HG03460 (cell line): Measurements from ENCODE around the gene ASRGL1.

Experiments used
- ATAC-seq: cut with Tn5 transposase; IDR thresholded peaks from one replicate; pipeline ENCODE4 v1.9.1; 2021; ENCODE audit not compliant: unreplicated experiment

The ASRGL1 gene

DNA sequence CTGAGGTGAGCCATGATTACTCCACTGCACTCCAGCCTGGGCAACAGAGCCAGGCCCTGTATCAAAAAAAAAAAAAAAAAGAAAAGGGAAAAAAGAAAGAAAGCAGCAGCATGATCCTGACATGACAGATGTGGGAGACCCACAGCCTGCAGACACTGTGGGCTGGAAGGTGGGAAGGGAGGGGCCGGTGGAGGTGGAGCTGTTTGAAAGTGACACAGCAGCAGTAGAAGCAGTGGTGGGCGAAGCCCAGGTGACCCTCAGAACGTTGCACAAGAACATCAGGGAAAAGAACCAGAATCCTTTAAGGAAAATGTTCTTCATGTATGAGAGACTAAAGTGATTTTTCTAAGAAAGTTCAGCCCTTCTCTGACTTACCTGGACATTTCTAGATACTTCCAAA lies 55.3 kb downstream of the ASRGL1 start:
- no peak for ATAC-seq

DNA sequence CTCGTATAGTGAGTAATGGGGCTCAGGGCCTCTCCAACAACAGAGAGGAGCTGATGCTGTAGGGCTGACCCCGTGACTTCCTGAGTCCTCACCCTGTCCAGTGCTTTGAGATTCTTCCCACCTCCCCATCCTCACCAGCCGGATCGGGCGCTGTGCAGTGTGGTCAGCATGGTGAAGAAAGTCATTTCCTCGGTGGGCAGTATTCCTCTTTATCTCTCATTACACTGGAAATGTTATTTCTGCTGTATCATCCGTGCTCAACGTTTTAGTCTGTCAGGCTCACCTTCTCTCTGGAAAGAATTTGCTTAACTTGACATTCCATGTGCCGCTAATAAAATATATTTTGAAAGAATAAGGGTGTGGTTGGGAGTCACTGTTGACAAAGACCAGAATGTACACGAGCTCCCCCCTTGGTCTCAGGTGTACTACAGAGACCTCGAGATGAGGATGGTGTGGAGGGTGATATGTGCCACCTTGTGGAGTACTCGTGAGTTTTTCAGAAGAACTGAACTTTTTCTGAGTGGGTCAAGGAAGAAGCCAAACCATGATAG lies 55.9 kb downstream of the ASRGL1 start:
- ATAC-seq = no peak

DNA sequence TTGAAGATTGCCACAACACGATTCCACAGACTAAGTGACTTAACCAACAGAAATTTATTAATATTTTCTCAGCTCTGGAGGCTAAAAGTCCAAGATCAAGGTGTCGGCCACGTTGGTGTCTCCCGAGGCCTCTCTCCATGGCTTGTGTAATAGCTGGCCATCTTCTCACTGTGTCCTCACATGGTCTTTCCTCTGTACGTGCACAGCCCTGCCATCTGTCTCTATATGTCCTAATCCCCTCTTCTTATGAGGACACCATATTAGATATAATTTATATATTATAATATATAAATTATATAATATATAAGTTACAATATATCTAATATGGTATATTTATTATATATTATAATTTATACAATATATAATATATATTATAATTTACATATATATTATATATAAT lies 56.5 kb downstream of the ASRGL1 start:
- no peak for ATAC-seq

DNA sequence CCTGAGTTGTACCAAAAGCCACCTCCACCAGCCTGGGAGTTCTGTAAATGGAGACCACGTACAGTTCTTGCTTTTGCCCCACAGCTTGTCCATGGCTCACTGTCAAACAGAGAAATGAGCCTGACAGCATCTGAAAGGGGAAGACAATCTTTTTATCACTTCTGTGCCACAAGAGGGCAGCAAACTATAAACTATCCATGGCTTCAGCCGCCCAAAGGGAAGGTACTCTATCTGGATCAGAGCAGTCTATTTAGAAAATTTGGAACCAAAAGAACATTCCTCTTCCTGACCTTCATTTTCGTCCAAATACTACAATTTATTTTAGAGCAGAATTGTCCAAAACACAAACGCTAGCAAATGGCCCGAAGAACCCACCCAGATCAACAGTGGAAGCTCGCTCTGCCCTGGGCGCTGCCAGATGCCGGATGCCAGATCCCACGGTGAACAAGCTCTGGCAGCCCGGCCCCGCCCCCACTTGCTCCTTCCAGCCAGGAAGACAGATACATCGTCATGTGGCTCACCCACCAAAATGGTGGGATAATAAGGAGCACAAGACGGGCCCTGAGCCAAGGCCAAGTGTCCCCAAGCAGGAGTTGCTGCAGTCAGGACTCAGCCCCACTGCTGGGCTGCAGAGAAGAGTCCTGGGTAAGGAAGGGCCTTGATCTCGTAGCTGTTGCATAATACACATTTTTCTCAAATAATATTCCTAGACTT lies 57.7 kb downstream of the ASRGL1 start:
- ATAC-seq = no peak

DNA sequence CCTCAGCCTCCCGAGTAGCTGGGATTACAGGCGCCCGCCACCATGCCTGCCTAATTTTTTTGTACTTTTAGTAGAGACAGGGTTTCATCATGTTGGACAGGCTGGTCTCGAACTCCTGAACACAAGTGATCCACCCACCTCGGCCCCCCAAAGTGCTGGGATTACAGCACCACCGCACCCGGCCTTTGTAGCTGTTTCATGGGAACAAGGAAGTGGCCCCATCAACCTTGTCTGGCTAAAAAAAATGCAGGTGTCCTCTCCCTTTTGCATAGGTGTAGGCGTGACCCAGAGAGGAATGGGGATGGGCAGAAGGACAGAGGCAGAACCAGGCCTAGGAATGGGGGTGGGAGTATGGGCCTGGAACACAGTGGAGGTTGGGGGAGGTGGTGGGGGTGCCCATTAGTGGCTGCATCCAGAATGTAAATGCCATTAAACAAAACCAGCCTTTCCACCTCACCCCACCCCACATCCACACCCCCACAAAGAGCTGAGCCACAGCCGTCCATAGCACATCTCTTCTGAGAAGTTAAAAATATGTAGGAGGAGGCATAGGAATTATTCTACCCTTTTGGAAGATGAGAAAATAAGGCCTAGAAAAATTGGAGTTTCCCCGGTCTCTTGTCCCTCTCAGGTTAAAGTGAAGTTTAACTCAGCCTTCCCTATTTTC lies 58.8 kb downstream of the ASRGL1 start:
- ATAC-seq = no peak

DNA sequence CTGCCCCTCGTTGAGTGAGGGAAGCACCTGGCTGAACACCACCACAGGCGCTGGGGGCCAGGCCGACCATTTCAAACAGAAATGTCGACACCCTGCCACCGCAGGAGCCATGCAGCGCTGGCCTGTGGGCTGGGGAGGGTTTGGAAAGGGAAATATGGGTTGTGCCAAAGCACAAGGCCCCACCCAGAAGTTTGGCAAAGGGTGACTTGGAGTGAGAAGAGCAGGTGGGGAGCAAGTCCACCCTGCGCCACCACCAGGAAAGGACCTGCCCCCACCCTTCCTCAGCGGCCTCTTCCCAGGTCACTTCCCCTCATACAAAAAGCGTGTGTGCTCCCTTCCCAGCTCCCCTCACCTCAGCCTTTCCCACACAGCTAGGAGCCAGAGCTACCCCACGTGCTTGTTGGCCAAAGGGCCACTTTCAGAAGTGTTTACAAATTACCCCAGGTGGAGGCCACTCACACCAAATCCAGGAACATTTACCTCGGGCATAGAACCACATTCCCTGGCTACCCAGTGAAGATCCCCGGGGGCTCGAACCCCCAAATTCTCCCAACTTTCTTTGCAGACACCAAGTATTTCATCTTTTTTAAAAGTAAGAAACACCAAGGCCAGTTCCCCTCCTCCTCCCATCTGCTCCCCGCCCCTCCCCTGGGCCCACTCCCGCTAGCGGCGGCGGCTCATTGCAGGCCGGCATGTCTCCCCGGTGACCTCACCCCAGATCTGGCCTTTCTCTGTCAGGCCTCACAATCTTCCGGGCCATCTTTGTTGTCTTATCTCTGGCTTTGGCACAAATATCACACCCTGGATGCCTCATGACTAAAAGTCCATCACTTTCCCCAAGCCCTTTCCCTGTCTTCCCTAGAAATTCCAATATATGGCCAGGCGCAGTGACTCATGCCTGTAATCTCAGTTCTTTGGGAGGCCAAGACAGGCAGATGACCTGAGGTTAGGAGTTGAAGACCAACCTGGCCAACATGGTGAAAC lies 61.1 kb downstream of the ASRGL1 start:
- no peak for ATAC-seq

DNA sequence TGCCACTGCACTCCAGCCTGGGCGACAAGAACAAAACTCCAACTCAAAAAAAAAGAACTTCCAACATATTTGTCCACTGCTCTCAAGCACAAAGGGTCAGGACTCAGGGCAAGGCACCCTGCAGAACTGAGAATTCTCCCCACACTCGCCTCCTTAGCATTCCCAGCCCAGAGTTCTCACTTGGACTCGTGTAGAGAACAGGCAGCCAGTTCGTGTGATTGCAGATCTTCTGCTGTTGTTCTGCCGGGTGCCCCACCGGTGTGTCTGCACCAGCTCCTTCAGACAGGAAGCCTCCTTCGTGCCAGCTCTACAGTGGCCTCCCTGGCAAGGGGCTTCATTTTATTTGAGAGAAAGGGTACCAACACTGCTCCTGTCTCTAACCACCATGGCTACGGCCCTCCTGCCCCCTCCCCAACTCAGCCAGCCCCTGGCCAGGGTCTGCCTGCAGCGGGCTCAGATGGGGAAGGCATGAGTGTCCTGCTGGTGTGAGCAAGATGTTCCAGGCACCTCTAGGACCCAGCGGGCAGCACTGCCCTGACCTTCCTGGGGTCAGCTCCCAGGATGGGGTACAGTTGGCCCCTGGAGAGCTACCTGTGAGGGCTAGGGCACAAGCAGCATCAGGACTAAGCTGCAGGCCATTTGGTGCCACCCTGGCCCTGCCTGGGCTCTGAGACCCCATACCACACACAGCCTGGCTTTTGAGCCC lies 62.1 kb downstream of the ASRGL1 start:
- no peak for ATAC-seq

DNA sequence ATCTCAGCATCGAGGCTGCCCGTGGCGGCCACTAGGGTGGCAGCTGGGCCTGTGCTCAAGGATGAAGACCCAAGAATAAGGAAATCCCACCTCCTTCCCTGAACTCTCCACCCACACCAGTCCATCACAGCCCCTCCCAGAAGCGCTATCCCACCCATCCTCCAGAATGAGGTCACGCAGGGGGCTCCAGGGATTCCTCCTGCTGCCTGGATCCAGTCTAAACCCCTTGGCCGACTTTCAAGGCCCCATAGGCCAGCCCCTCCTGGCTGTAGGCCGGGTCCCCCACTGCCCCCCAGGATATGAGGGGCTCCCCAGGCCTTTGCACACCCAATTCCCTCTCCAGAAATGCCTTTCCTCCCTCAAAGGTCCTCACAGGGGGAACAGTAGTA lies 62.6 kb downstream of the ASRGL1 start:
- no peak for ATAC-seq

DNA sequence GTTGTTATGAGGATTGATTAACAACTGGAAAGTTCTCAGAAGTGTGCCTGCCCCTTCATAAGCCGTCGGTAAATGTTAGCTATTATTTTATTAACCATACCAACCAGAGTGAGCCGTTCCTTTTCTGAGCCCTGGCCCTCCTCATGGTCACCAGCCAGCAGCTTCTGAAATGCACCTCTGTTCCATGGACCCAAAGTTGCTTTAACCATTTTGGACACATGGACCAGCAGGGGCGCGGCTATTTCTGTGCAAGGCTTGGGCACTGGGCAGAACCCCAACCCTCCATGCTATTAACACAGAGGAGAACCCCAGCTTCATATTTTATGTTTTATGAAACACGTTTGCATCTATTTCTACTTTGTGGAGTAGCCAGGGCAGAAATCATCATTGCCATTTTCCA lies 63.0 kb downstream of the ASRGL1 start:
- no peak for ATAC-seq

DNA sequence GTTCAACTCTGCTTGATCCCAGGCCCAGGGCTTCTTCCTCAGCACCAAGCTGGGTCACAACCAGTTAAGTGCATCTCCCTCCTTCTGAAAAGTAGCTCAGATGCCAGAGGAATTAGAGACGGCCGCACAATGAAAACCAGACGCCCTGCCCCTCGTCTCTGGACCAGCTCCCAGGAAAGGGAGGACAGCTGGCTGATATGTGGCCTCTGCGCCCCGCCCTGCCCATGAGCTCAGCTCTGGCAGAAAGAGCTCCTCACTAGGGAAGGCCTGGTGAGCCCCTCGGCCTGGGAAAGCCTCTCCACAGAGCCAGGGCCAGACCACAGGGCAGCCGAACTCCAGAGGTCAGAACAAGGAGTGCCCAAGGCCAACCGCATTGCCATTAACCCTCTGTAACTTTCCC lies 63.5 kb downstream of the ASRGL1 start:
- no peak for ATAC-seq

DNA sequence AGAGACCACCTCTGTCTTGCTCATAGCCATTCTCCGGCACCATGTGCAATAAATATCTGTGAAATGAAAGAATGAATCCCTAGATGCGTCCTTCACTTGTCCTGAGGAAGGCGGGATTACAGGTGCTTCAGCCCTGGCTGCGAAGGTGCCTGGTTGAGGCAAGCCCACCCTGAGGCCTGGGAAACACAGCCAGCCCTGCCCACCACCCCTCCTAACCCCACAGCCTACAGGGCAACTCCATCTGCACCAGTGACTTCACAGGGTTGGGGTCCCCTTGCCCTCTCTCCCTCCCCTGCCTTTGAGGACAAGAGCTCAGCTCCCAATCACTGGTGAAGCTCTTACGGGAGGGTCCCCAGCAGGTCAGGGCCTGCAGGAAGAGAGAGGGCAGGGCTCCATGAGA lies 64.1 kb downstream of the ASRGL1 start:
- ATAC-seq = no peak

DNA sequence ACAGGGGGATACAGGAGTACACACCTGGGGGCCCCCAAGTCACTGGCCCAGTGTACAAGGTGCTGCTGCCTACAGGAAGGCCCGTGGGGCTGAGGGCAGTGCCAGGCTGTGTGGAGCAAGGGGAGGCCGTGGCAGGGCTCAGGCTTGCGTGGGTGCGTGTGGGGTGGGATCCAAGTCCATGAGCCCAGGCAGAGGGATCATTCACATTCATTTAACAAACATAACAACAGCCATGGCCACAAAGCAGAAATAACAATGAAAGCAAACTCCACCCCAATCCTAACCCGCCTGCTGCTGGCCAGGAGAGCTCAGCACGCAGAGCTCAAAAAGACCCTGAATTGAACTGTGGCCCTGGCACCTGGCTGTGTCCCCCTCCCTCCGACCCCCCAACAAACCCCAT lies 64.6 kb downstream of the ASRGL1 start:
- ATAC-seq = no peak

DNA sequence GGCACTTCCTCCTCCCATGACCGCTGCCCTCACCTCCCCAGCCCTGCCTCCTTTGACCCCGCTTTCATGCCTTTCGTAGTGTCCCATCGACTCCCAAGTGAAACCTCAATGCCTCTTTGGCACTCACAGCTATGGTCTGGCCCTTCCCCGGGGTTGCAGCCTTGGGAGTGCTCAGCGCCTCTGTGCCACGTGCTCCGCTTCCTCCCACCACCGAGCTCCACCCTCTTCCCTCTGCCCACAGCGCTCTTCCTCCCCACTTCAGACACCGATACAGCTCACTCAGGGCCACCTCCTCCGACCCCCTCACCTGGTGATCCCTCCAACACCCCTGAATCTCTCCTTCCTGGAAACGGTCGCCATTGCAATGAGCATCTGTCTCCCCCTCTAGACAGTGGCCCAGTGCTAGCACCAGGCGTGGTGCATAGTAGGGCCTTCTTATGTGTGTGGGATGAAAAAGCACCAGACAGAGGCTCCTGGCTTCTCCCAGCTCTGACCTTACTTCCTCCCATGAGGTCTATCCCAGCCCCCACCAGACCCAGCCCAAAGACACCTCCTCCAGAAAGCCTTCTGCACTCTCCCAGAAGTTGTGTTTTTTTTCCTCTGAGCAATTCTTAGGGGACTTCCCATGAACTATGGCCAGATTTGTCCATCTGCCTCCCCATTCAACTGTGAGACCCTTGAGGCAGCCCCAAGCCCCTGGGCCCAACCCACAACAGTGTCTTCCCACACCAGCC lies 65.1 kb downstream of the ASRGL1 start:
- no peak for ATAC-seq

DNA sequence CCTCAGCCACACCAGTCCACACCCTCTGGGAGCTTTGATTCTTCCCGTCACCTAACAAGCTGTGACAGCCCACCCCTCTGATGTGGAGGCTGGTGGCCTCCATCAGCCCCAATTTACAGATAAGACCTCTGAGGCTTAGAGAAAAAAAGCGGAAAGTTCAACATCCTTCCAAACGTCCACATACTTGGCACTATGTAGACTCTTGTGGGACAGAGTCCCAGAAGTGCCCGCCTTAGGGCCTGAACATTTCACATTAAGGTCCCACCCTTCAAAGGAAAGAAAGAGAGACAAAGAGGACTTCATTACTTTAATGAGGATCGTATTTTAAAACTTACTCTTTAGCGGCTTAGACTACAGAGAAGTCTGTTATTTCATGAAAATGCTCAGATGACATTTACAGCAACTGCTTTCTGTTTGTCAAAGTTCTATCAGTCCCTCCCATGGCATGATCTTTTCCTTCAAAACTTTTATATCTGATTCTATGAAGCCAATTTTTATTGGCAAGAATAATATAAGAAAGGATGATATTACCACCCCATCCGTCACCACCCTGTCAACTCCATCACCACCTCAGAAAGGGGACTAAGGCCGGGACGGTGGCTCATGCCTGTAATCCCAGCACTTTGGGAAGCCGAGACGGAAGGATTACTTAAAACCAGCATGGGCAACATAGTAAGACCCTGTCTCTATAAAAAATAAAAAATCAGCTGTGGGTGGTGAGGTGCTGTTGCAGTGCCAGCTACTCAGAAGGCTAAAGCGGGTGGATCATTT lies 65.9 kb downstream of the ASRGL1 start:
- ATAC-seq = no peak

DNA sequence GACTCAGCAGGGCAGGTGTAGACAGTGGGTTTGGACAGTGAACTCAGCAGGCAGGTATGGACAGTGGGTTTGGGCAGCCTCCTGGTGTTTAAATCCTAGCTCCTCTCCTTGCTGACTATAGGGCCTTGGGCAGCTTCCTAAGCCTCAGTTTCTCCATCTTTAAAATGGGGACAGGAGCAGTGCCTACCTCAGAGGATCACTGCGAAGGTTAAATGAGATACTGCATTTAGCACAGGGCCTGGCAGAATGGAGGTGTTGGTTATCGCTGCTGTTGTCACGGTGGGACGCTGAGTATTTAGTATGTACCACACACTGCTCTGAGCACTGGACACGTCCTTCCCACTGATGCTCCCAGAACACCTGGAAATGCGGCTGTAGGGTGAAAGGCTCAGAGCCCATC lies 67.2 kb downstream of the ASRGL1 start:
- no peak for ATAC-seq

DNA sequence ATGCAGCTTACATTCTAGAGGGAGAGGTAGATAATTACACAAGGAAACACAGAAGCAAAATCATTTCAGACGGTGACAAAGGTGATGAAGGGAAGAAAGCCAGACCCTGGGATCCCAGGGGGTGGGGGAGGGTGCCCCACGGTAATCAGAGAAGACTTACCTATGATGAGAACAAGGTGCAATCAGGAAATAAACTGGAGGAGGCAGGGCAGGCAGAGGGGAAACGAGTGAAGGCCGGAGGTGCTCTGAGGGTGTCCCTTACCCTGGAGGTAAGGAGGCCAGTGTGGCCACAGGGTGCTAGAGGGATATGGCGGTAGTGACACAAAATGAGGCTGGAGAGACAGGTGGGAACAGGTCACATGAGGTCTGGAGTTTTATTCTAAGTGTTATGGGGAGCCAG lies 67.7 kb downstream of the ASRGL1 start:
- ATAC-seq = no peak

DNA sequence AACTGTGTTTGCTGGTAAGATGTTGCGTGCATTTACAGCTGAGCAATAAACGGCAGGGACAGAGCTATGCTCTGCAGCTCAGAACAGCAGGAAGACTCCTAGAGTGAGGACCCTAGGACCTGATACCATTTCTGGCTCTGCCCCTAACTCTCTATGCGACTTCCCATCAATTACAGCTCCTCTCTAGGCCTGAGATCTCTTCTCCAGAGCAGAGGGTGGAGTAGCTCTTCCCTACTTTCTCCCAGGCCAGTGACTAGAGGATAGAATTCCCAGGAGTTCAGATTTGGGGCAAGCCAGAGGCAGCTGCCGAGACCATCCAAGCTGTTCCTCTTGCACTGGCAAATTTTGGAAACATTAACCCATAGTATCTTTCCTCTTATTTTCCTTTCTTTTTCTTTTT lies 68.8 kb downstream of the ASRGL1 start:
- ATAC-seq = no peak

DNA sequence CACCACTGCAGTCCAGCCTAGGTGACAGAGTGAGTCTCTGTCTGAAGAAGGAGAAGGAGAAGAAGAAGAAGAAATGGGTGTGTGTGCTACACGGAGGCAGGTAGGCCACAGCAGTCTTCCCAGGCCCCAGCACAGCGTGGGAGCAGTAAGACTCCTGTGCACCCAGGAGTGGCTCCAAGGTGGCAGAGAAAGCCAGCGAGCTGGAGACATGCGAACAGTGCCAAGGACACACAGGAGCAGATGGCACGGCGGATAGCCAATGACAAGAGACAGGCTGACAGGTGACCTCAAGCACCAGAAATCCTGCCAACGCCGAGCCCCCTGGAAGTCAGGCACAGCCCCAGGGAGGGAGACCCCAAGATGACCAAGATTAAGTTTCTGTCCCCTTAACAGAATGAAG lies 72.6 kb downstream of the ASRGL1 start:
- no peak for ATAC-seq

DNA sequence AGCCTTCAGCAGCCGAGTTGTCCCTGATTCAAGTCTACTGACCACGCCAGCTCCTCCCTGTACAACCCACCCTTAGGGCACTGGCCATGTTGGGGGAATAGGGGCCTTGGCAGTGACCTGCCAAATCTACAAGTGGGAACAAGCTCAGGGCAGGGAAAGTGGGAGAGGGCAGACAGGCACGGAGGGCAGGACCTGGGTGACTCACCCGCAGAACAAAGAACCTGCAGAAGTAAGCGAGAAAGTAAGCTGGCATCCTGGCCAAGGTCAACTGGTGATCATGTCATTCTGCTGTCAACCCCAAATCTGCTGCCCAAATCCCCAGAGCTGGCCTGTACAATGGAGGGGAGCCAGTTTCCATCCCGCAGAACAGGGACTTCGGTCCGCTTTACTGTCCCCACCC lies 73.7 kb downstream of the ASRGL1 start:
- ATAC-seq = no peak
